Skin epidermis (tissue), 12 donors: Measurements from ENCODE around the gene KRT82.

Experiments
- H3K27ac ChIP-seq, 21 experiments: fragments of 200-600 bp; sonication (generic) in 11 of 21; one replicate each; pipeline ENCODE4 v1.5.0; 2020; ENCODE audit warnings: mild to moderate bottlenecking in 3 of 21, inconsistent platforms in 2 of 21, moderate library complexity in 2 of 21
- H3K4me3 ChIP-seq, 7 experiments: fragments of 200-600 bp; sonication (generic) in 2 of 7; one replicate each; pipeline ENCODE4 v1.5.0; 2020; ENCODE audit warnings: inconsistent platforms in 2 of 7, mild to moderate bottlenecking in 2 of 7, moderate library complexity in 1 of 7

Gene KRT82

DNA sequence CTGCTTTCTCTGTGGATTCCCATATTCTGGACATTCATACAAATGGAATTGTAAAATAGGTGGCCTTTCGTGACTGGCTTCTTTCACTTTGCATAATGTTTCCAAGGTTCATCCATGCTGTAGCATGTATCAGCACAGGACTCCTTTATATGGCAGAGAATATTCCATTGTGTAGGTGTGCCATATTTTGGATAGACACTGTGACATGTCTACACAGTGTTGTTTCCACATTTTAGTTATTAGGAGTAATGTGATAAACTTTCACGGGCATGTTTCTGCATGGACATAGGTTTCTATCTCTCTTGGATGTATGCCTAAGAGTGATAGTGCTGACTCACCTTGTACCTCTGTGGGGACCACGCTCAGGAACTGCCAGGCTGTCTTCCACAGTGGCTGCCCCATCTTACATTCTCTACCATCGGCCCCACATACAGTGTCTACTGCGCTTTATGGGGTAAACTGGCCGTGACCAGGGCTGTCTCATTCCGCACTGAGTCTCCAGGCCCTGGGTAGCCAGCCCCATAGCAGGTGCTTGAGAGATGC lies 13.6 kb downstream of the KRT82 start:
- Histone ChIP-seq H3K4me3 (no peak overlapping the region), H3K27ac (peak overlapping the region in 3 of 21 experiments; percentile 50 to 73 (median 72))

DNA sequence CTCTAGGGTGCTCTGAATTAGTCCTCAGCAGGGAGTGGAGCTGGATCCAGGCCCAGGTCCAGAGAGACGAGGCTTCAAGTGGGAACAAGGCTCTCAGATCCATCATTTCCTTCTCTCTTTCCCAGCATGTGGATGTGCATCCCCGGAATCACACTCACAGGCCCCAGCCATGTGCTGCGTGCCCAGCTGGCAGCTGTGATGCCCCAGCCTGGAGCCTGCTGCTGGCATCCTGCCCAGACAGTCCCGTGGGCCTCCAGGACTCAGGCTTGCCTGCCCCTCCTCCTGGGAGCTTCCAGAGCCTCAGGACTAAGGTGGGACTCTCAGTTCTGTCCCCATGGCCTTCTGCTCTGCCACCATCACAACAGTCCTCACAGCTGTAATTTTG lies 14.5 kb downstream of the KRT82 start:
- Histone ChIP-seq H3K4me3 (no peak overlapping the region), H3K27ac (peak overlapping the region in 14 of 21 experiments; percentile 0 to 73 (median 60))

DNA sequence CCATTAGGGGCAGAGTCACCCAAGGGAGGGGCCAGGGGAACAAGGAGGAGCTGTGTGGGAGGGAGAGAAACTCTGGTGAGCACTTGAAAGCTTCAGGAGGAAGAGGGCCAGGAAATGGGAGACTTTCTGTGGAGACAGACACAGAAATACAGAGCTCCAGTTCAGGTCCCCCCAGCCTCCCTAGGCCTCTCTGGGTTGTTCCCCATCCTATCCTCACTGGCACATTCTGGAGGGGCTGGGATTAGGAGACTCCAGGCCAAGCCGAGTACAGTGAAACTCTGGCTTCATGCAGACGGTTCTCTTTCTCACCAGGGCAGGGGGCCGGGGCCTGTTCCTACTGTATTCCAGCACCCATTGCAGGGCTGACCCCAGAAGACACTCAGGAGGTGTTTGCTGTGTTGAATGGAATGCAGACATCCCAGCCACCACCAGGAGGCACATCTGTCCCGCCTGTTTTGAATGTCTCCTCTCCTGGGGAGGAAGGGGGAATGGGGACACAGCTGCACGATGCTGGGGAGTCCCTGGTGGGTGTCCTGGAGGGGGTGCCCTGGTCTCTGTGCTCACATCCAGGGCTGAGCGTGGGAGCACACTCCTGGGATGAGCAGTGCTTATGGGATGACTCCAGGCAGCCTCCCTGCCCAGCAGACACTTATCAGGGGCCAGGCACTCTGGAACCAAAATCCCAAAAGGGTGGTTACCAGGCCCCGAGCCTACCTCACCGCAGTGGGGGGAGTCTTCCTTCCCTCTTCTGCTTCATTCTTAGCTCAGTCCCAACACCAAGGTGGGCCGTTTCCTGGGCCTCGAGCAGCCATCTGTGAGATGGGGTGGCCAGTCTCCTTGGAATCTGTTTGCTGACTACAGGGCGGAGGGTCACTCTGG lies 15.2 kb downstream of the KRT82 start:
- no peak overlapping the region for H3K4me3 ChIP-seq
- H3K27ac ChIP-seq: peak overlapping the region in 20 of 21 experiments; percentile 0 to 77 (median 62)

DNA sequence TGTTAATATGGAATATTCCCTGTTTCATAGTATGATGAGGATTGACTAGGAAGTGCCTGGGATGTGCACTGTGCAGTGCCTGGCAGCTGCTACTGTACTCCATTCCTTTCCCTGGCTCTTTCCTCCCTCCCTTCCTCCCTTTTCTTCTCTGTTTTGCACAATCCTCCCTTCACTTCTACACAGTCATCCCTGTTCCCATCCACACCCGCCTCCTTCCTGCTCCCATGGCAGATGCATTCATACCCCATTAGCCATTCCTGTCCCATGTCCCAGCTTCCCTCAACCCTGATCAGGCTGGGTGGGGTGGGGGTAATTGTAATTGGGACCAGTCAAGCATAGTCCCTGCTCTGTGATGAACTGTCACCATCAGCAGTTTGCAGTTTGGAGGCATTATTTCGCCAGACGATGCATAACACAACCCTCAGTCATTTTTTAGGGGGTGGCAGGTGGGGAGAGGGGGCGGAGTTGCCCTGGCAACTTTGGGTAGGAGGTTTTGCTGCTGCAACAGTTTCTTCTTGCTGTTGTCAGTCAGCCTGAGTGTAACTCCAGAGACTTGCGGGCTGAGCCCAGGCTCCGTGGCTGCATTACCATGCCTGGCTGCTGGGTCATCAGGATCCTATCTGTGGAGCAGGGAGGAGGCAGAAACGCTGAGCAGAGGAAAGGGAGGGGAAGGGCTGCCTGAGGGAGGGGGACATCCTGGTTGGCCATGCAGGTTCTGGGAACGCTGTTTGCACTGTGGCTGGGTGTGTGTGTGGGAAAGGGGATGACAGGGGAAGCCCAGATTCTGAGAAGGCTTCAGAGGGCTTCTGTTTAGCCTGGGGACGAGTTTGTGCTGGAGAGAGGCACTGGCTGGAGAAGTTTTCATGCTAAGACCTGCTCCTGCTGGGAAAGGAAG lies 16.6 kb downstream of the KRT82 start:
- Histone ChIP-seq H3K27ac (peak overlapping the region in 17 of 21 experiments; percentile 2 to 77 (median 67)), H3K4me3 (no peak overlapping the region)

DNA sequence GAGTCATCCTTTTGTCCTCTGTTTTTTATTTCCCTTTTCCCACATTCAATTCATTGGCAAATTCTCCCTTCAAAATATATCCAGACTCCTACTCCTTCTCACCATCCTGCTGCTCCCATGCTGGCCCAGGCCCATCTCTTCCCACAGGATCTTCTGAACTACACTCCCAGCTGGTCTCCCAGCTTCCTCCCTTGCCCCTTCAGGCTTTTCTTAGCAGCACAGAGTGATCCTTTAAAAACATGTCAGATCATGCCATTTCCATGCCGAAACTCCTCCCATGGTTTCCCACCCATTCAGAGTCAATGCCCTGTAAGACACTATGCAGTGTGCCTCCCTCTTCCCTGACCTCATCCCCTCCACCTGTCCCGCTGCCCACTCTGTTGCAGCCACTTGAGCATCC lies 18.3 kb downstream of the KRT82 start:
- no peak overlapping the region for H3K4me3 ChIP-seq
- H3K27ac ChIP-seq: peak overlapping the region in 5 of 21 experiments; percentile 1 to 29 (median 8)

DNA sequence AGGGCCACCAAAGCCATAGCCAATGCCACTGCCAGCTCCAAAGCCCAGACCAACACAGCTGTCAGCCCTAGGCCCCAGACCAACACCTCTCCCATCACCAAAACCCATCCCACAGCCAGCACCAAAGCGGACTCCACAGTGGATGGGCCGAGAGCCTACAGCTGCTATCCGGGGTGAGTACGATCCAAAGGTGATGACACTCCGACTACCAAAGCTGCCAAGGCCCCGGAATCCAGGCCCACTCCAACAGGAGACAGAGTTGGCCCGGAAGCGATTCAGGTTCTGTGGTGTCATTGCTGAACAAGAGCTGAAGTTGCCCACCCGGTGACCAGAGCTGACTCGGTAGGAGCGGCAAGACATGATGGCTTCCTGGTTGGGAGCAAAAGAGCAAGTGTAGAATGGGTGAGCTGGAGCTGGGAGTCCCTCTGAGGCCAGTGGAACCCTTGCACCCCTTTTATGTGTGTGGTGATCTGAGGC lies 20.9 kb downstream of the KRT82 start, which contains the start of gene KRT84:
KRT84 (minus strand) TSS at position 427 of the 477 bp plus-strand sequence; CDS start at position 360, 67 bp downstream.
- H3K4me3 ChIP-seq: no peak within 1 kb of the TSS
- H3K27ac ChIP-seq: no peak within 1 kb of the TSS

DNA sequence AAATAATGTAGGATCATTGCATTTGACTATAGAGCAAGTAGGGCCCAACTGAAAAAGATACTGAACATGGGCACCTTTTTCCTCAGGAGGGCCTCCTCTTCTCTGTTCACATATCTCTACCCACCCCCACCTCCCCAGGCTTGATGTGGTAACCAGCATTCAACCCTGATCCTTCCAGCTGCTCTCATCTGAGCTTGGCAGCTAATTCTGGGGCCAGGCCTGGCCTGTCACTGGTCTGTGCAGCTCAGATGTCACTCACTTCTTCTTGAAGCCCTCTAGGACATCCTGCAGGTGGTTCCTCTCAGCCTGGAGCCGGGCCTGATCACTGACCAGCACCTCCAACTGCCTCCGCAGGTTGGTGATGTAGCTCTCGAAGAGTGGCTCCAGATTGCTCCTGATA lies 22.8 kb downstream of the KRT82 start:
- no peak overlapping the region for H3K27ac ChIP-seq
- H3K4me3 ChIP-seq: no peak overlapping the region

DNA sequence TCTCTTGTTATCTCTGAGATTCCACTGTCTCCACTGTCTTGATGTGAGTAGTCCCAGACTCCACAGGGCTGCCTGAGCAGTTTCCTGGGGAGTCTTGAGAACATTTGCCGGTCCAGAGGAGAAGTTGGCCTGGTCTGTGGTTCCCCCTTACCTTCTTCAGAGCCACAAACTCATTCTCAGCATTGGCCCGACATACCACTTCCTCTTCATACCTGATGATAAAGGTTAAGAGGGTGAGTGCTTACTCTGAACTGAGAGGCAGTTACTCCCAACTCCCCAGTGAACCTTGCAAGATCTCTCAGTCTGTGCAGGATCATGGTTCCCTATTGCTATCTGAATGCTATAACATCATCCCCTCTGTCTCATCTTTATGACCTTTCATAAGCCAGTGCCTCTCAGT lies 23.3 kb downstream of the KRT82 start:
- H3K27ac ChIP-seq: no peak overlapping the region
- no peak overlapping the region for H3K4me3 ChIP-seq

DNA sequence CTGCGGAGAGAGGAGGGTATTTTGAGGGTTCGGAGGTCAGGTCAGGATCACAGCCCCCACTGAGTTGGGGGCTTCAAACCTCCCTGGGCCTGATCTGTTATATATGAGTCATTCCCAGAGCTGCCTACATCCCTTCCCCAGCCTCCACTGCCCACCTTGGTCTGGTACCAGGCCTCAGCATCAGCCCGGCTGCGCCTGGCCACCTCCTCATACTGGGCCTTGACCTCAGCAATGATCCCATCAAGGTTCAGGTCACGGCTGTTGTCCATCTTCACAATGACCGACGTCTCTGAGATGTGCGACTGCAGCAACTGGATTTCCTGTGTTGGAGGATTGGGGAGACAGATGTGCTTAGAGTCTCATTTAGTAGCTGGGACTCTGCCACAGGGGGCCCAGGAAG lies 24.9 kb downstream of the KRT82 start:
- Histone ChIP-seq H3K4me3 (no peak overlapping the region), H3K27ac (no peak overlapping the region)

DNA sequence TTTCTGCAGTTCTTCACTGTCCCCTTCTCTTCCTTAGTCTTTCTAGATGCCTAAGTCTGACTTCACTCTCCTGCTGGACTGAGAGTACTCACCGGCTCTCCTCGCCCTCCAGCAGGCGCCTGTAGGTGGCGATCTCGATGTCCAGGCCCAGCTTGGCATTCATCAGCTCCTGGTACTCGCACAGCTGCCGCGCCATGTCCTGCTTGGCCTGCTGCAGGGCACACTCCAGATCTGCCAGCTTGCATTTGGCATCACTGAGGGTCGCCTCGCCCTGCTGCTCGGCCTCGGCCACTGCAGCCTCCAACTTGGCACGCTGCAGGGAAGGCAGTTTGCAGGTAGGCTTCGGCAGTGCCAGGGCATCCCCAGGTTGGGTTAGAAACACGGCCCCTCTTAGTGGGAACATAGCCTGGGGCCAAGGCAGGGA lies 25.9 kb downstream of the KRT82 start:
- H3K4me3 ChIP-seq: no peak overlapping the region
- no peak overlapping the region for H3K27ac ChIP-seq

DNA sequence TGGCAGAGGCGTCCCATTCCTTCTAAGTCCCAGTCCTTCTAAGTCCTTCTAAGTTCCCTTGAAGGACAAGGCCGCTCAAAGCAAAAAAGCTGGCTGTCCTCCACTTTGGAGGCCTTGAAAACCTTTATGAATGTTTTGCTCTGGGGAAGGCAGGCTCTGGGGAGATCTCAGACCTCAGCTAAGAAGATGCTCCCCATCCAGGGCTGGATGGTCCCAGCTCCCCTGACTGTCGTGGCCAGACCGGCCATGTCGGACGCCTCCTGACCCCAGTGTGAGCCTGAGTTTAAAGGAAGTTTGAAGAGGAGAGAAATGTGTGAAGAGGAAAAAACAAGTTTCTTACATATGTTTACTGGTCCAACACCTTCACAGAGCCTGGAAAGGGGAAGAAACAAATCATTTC lies 26.6 kb downstream of the KRT82 start:
- Histone ChIP-seq H3K27ac (no peak overlapping the region), H3K4me3 (no peak overlapping the region)

DNA sequence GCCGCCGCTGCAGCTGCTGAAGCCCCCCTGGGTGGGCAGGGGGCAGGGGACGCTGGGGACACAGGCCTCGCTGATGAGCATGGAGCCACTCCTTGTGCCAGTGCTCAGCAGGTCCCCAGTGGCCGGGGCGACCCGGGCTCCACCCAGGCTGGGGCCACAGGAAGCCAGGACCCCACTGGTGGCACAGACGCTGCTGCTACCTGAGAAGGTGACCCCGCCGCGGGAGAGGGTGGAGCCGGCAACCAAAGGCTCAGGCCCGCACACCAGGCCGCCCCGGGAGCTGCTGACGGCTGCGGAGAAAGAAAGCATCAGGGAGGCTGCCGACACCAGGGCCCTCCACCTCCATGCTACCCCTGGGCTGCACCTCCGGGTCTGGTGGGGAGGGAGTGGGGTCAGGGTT lies 28.0 kb downstream of the KRT82 start:
- Histone ChIP-seq H3K27ac (no peak overlapping the region), H3K4me3 (no peak overlapping the region)

DNA sequence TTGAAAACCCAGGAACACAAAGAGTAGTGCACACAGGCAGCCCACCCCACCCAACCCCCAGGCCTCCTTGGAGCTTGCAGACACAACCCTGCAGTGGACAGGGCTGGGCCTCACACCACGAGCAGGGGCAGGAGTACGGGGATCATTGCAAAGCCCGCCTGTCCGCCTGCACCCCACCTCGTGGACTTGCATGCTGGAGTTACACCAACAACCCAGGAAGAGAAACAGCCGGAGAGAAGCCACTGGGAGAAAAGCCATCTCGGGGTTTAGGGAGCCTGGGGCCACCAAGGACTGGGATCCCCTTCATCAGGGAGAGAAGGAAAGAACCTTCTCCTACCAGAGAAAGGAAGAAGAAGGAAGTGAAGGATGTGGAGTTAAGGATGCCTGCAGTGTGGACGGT lies 28.9 kb downstream of the KRT82 start:
- Histone ChIP-seq H3K27ac (no peak overlapping the region), H3K4me3 (no peak overlapping the region)

DNA sequence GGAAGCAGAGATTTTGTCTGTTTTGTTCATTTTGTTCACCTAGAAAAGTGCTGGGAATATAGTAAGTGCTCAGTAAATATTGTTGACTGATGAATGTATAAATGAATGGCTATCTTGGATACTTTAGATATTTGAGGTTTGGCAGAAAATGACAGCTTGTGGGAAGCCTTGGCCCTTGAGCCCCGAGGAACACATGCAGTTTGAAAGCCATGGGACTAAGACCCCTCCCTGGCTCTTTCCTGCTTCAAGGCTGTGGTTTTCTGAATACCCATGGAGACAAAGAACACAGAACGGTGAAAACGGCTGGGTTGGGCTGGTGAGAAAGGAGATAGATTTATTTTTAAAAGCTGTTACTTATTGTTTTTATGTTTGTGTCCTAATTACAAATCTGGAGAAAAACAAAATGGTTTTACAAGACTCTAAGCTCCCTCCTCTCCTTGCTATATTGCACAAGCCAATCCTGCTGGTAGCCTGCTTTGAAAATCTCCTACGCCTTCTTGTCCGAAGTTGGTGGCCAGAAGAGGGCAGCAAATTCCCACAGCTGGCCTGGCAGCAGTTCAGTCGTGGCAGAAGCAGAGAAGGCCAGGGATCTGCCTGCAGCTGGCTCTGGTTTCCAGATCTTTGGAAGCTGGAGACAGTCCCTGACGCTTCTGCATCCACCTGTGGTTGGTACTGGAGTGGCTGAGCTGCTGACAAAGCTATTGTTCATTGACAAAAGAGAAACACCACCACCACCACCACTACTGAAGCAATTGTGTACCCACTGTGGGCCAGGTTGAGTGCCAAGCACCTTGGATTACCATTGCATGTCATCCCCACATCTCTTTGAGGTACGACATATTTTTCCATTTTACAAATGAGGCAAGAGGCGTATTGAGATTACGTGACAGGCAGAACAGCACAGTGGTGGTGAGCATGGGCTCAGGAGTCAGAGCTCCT lies 33.6 kb downstream of the KRT82 start:
- no peak overlapping the region for H3K4me3 ChIP-seq
- H3K27ac ChIP-seq: peak overlapping the region in 5 of 21 experiments; percentile 2 to 78 (median 40)

DNA sequence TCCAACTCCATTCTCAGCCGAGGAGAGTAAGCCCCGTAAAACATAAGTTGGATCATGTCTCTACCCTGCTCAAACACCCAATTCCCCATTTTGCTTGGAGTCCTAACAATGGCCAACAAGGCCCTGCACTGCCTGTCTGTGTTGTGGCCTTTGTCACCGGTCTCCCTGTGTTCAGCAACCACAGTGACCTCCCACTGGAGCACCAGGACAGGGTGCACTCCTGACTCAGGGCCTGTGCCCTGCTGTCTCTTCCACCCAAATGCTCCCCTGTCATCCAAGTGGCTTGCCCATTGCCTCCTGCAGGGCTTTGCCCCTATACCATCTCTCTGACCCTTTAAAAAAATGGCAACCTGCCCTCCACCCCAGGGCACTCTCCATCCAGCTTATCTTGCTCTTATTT lies 34.4 kb downstream of the KRT82 start:
- H3K27ac ChIP-seq: peak overlapping the region in 11 of 21 experiments; percentile 3 to 78 (median 25)

DNA sequence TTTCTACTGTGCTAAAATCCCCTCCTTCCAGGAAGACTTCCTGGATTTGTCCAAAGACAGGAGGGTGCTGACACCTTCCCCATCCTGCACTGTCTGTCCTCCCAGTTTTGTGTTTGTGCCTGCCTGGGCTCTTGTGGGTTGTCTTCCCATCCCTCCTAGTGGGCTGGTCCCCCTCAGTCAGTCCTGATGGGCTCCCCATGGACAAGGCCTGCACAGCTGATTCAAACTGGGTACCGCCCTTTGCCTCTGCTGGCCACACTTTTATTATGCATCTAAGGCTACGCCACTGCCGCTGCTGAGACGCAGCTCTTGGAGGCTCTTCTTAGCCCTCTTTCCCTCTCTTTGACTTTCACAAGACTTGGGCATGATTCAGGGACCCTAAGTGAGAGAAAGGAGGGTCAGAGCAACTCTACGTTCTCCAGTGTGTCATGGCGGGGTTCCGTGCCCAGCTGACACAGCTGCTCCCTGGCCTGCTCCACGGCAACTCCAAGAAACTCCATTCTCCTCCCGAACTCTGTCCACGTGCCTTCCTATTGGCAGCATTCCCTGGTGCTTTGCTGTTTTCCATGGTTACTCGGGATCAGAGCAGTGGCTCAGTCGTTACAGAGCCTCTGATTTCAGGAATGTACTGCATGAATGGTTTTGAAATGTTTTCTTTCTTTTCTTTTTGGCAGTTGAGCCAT lies 35.1 kb downstream of the KRT82 start:
- Histone ChIP-seq H3K4me3 (no peak overlapping the region), H3K27ac (peak overlapping the region in 11 of 21 experiments; percentile 8 to 78 (median 22))

More for the DNA sequence above, 34.4 kb downstream of the KRT82 start:
- H3K4me3 ChIP-seq: no peak overlapping the region

DNA sequence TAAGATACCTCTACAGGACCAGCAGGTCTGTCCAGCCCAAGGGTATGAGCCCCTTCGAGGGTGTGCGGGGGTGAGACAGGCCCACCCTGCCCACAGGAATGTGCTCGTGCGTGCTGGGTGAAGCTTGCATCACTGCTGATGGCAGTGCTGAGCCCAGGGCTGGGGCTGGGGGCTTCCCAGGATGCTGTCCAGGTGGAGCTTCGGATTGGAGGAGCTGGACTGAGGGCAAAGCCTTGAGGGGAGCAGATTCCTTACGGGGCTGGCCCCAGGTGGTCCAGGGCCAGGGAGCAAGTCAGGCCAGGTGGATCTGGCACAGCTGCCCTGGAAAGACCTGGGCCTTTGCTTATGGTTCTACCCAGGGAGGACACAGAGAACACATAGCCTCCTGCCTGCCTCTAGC lies 36.3 kb downstream of the KRT82 start:
- Histone ChIP-seq H3K27ac (no peak overlapping the region), H3K4me3 (no peak overlapping the region)

DNA sequence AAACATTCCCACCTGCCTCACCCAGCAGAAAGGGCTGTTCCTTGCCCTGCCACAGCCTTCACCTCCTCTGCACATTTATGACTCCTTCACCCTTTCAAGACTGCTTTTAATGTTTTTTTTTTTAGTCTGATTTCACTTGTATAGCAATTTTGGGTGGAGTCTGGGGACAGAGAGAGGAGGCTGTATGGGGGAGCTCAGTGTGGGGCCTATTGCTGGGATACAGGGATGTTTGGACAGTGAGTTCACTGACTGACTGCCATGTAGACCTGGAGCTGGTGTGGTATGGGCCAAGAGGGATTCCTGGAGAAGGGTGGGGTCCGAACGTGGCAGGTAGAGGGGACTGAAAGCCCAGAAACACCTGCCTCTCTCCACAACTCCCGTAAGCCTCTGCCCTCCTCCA lies 36.9 kb downstream of the KRT82 start:
- H3K27ac ChIP-seq: no peak overlapping the region
- no peak overlapping the region for H3K4me3 ChIP-seq
